Tibial nerve (tissue), 4 donors: Measurements from ENCODE around the gene TSG101.

ENCODE experiments used
- EP300 ChIP-seq, 2 donors: sonication (generic); formaldehyde crosslinking; IDR thresholded peaks; one replicate each; pipeline ENCODE4 v1.6.1; 2017; ENCODE audit warnings: antibody characterized with exemption in 2 of 2, mild to moderate bottlenecking in 1 of 2
- POLR2A ChIP-seq, 2 donors: fragments of 450-650 bp; IDR thresholded peaks; one replicate each; pipeline ENCODE4 v1.6.1; 2017; ENCODE audit warnings: antibody characterized with exemption in 2 of 2, mild to moderate bottlenecking in 2 of 2, moderate library complexity in 2 of 2
- TF ChIP-seq, protein P1 (sequence below), 5 experiments: fragments of 200-600 bp in 3 of 5; fragments of 450-650 bp in 2 of 5; sonication (generic) in 3 of 5; IDR thresholded peaks; one replicate each; pipeline ENCODE4 v1.5.1; 2016 to 2019; ENCODE audit warnings: antibody characterized with exemption in 5 of 5, mild to moderate bottlenecking in 3 of 5, moderate library complexity in 2 of 5

DNA sequence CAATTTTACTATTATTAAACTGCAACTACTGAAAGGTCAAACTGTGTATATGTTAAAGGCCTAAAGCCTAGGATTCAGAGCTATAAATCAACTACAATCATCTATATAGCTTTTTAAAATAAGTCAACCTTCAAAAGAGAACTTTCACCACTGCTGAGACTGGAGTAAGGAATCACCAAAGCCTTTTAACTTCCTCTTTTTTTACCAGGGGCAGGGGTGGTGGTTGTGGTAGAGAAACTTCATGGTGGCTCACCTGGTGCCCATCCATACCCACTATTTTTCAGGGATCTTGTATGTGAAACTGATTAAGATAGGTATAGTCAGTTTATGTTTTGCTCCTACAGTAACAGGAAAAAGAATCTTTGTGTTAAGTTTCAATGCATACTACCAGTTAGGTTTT is 31.5 kb downstream of the TSG101 start:
- TF ChIP-seq, protein P1, sequence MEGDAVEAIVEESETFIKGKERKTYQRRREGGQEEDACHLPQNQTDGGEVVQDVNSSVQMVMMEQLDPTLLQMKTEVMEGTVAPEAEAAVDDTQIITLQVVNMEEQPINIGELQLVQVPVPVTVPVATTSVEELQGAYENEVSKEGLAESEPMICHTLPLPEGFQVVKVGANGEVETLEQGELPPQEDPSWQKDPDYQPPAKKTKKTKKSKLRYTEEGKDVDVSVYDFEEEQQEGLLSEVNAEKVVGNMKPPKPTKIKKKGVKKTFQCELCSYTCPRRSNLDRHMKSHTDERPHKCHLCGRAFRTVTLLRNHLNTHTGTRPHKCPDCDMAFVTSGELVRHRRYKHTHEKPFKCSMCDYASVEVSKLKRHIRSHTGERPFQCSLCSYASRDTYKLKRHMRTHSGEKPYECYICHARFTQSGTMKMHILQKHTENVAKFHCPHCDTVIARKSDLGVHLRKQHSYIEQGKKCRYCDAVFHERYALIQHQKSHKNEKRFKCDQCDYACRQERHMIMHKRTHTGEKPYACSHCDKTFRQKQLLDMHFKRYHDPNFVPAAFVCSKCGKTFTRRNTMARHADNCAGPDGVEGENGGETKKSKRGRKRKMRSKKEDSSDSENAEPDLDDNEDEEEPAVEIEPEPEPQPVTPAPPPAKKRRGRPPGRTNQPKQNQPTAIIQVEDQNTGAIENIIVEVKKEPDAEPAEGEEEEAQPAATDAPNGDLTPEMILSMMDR (IDR thresholded peaks at IDR 0.05): no peak
- no peak for TF ChIP-seq EP300 (IDR thresholded peaks at IDR 0.05)
- TF ChIP-seq POLR2A (IDR thresholded peaks at IDR 0.05): no peak
